DND-41 (cell line): ENCODE data around the gene GPR31.

Experiments used
- ATAC-seq: fragments of 200-7000 bp; cut with Tn5 transposase; 3 replicates; pipeline ENCODE4 v1.9.1; 2021; ENCODE audit warnings: low read depth; ENCODE audit not compliant: insufficient read depth
- DNase-seq: peaks from one replicate; pipeline ENCODE4 v3.0.0-alpha.2; 2020
- H2AFZ ChIP-seq: 2 replicates; pipeline ENCODE4 v1.6.0; 2012; ENCODE audit warnings: low read depth, low read length
- H3K27ac ChIP-seq: 2 replicates; pipeline ENCODE4 v1.5.1; 2012; ENCODE audit warnings: low read length, inconsistent platforms
- H3K27me3 ChIP-seq: fragments of 200-600 bp; sonication (generic); 2 replicates; pipeline ENCODE4 v1.6.0; 2012; ENCODE audit warnings: low read length, mild to moderate bottlenecking, inconsistent platforms; ENCODE audit not compliant: insufficient read depth, poor library complexity
- H3K36me3 ChIP-seq: 2 replicates; pipeline ENCODE4 v1.5.1; 2012; ENCODE audit warnings: low read length, inconsistent platforms; ENCODE audit not compliant: insufficient read depth
- H3K4me1 ChIP-seq: 2 replicates; pipeline ENCODE4 v1.5.1; 2012; ENCODE audit warnings: mild to moderate bottlenecking, low read length; ENCODE audit not compliant: insufficient read depth
- H3K4me2 ChIP-seq: 2 replicates; pipeline ENCODE4 v1.6.0; 2012; ENCODE audit warnings: mild to moderate bottlenecking, moderate library complexity, low read length, inconsistent platforms; ENCODE audit not compliant: insufficient read depth
- H3K4me3 ChIP-seq, 2 experiments: fragments of 200-600 bp in 1 of 2; shearing (Covaris generic) in 1 of 2; 2 replicates each; pipeline ENCODE4 v1.5.1; 2012 to 2016; ENCODE audit warnings: inconsistent platforms in 2 of 2, low read length in 2 of 2, mild to moderate bottlenecking in 2 of 2, low read depth in 1 of 2, moderate library complexity in 1 of 2
- H3K79me2 ChIP-seq: 2 replicates; pipeline ENCODE4 v1.6.0; 2012; ENCODE audit warnings: low read length, inconsistent platforms; ENCODE audit not compliant: insufficient read depth
- H3K9ac ChIP-seq: 2 replicates; pipeline ENCODE4 v1.6.0; 2012; ENCODE audit warnings: low read depth, mild to moderate bottlenecking, inconsistent platforms, low read length, moderate library complexity
- H3K9me3 ChIP-seq: 2 replicates; pipeline ENCODE4 v1.5.1; 2012; ENCODE audit warnings: low read length, moderate library complexity, mild to moderate bottlenecking, inconsistent platforms; ENCODE audit not compliant: insufficient read depth, severe bottlenecking
- H4K20me1 ChIP-seq: 2 replicates; pipeline ENCODE4 v1.6.0; 2012; ENCODE audit warnings: low read length; ENCODE audit not compliant: insufficient read depth
- CTCF ChIP-seq: IDR thresholded peaks from 2 replicates; pipeline ENCODE4 v1.5.1; 2012; ENCODE audit warnings: borderline replicate concordance, low read length, moderate library complexity, mild to moderate bottlenecking; ENCODE audit not compliant: poor library complexity, severe bottlenecking; ENCODE audit errors: extremely low read depth
- EZH2 ChIP-seq: IDR thresholded peaks from 3 replicates; pipeline ENCODE4 v1.6.1; 2012; ENCODE audit warnings: borderline replicate concordance, low read depth, mild to moderate bottlenecking, moderate library complexity, low read length, inconsistent platforms; ENCODE audit not compliant: severe bottlenecking

GPR31 gene

GRCh38 chr6:167142433-167142761 lies 15.4 kb downstream of the GPR31 start:
- TF ChIP-seq EZH2 (no peak), CTCF (no peak)
- no peak overlapping the region for H3K27ac ChIP-seq
- H3K4me2 ChIP-seq = no peak overlapping the region
- H3K27me3 ChIP-seq = peaks cover 9% of the 10 kb centered on the region
- H4K20me1 ChIP-seq = no peaks in the 10 kb centered on the region
- no peak overlapping the region for H2AFZ ChIP-seq
- no peaks in the 10 kb centered on the region for H3K4me1 ChIP-seq
- H3K4me3 ChIP-seq = no peak overlapping the region
- no peaks in the 10 kb centered on the region for H3K9me3 ChIP-seq
- no peaks in the 10 kb centered on the region for H3K79me2 ChIP-seq
- no peaks in the 10 kb centered on the region for H3K36me3 ChIP-seq
- H3K9ac ChIP-seq = no peak overlapping the region
- no peak for DNase-seq
- ATAC-seq = no peak

DNA sequence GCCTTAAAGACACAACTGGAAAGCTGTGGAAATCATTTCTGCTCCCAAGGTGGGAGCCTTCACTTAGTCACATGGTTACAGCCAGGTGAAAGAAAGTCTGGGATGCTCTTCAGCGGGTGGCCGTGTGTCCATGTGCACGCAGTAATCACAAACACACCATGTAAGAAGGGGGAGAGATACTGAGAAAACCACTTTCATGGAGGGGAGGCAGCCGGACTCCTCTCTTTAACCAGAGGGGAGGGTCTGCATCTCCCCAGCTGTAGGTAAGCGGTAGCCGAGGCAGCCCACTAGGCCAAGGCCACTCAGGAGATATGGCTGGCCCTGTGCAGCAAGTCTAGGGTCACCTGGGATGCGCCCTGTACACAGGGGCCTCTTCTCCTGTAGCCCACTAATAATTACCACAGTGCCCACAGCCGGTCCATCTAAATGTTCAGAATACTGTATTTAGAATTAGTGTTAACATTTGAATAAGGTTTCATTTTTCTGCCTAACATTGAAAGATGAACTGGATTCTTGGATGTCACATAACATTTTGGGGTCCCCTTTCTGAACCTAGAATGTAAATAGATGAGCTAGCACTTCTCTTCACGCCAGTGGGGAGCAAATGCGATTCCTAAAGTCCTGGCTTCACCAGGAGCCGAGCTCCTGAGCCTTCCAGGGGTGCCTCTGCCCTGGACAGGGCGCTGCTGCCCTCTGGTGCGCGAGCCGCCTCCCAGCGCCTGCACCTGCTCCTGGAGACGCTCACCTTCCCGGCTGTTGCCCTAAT lies 15.9 kb downstream of the GPR31 start:
- no peaks in the 10 kb centered on the region for H3K79me2 ChIP-seq

GRCh38 chr6:167140589-167141474 lies 16.9 kb downstream of the GPR31 start:
- H3K36me3 ChIP-seq = no peaks in the 10 kb centered on the region
- peaks cover 13% of the 10 kb centered on the region for H3K27me3 ChIP-seq
- no peak overlapping the region for H3K4me3 ChIP-seq
- H3K27ac ChIP-seq = no peak overlapping the region
- no peak overlapping the region for H2AFZ ChIP-seq
- no peaks in the 10 kb centered on the region for H3K9me3 ChIP-seq
- H4K20me1 ChIP-seq = no peaks in the 10 kb centered on the region
- DNase-seq (no peak), ATAC-seq (no peak)
- H3K9ac ChIP-seq = no peak overlapping the region
- H3K4me1 ChIP-seq = no peaks in the 10 kb centered on the region
- no peak overlapping the region for H3K4me2 ChIP-seq
- no peaks in the 10 kb centered on the region for H3K79me2 ChIP-seq
- TF ChIP-seq EZH2 (no peak), CTCF (no peak)

More for the DNA sequence above, 15.9 kb downstream of the GPR31 start:
- TF ChIP-seq EZH2 = no peak
- TF ChIP-seq CTCF = peak; percentile 82
- H3K27ac ChIP-seq = no peak overlapping the region
- peak; percentile 37 for DNase-seq
- H3K36me3 ChIP-seq = no peaks in the 10 kb centered on the region
- no peaks in the 10 kb centered on the region for H3K4me1 ChIP-seq
- H3K4me2 ChIP-seq = no peak overlapping the region
- no peak overlapping the region for H2AFZ ChIP-seq
- peak; percentile 83 for ATAC-seq
- no peaks in the 10 kb centered on the region for H3K9me3 ChIP-seq
- peaks cover 13% of the 10 kb centered on the region for H3K27me3 ChIP-seq
- H4K20me1 ChIP-seq = no peaks in the 10 kb centered on the region
- no peak overlapping the region for H3K9ac ChIP-seq
- no peak overlapping the region for H3K4me3 ChIP-seq
